HepG2 (cell line): ENCODE results near the gene HTD2. TPM values are rescaled to one million over a fixed set of nuclear protein-coding genes. Genes with fewer than 3 reads are reported as not detected.

Experiments used
- ATAC-seq: fragments of 200-7000 bp; cut with Tn5 transposase; 3 replicates; pipeline ENCODE4 v1.9.1; 2020; ENCODE audit warnings: mild to moderate bottlenecking, moderate library complexity
- BruUV-seq: library from RNA; stranded (reverse); fragments of 400-500 nt; replicated peaks from 2 replicates; lab custom pipeline; 2021; lab: Mats Ljungman, UMichigan
- CTCF ChIA-PET: fragments of 300-600 bp; formaldehyde crosslinking; extraction: SDS; loops from one replicate; lab custom pipeline; 2021; ENCODE audit warnings: low total read pairs, inconsistent platforms, low intra/inter-chr PET ratio; lab: Yijun Ruan, JAX
- POLR2A ChIA-PET: fragments of 350-600 bp; sonication (Branson Sonifier 250); formaldehyde crosslinking; loops from one replicate; lab custom pipeline; 2020; ENCODE audit warnings: antibody characterized with exemption, inconsistent platforms; lab: Yijun Ruan, JAX
- DNase-seq: peaks from one replicate; pipeline ENCODE4 v3.0.0-alpha.2; 2015; ENCODE audit warnings: low spot score
- FAIRE-seq: peaks from 3 replicates; lab custom pipeline; 2011; peaks lifted over from hg19 to GRCh38; lab: Jason Lieb, UNC
- H2AFZ ChIP-seq: one replicate; pipeline ENCODE4 v1.6.1; 2011; ENCODE audit warnings: low read length, inconsistent platforms
- H3K27ac ChIP-seq: fragments of 300-600 bp; 3 replicates; pipeline ENCODE4 v1.8.0; 2011; ENCODE audit warnings: mixed run types, mild to moderate bottlenecking, mixed read lengths, low read length, inconsistent platforms; ENCODE audit not compliant: insufficient read depth; ENCODE audit errors: extremely low read length
- H3K27me3 ChIP-seq, 2 experiments: fragments of 200-600 bp in 1 of 2; 2 replicates in 1 of 2; 3 replicates in 1 of 2; pipeline versions ENCODE4 v1.6.0 to v1.8.0; 2011; ENCODE audit warnings: low read length in 2 of 2, mild to moderate bottlenecking in 2 of 2, moderate library complexity in 2 of 2, inconsistent platforms in 1 of 2; ENCODE audit not compliant: insufficient read depth in 2 of 2, control insufficient read depth in 1 of 2
- H3K36me3 ChIP-seq, 2 experiments: fragments of 200-600 bp in 1 of 2; replicated peaks in 1 of 2; 2 replicates in 1 of 2; 3 replicates in 1 of 2; pipeline versions ENCODE4 v1.5.1 to v1.8.0; 2011; ENCODE audit warnings: low read length in 2 of 2, inconsistent platforms in 1 of 2; ENCODE audit not compliant: insufficient read depth in 2 of 2, control insufficient read depth in 1 of 2
- H3K4me1 ChIP-seq: 2 replicates; pipeline ENCODE4 v1.5.1; 2012; ENCODE audit warnings: low read length, inconsistent platforms; ENCODE audit not compliant: insufficient read depth
- H3K4me2 ChIP-seq: 2 replicates; pipeline ENCODE4 v1.6.0; 2011; ENCODE audit warnings: low read depth, low read length, inconsistent platforms
- H3K4me3 ChIP-seq, 3 experiments: fragments of 200-600 bp in 1 of 3; sonication (generic), shearing (Covaris generic) in 1 of 3; replicated peaks in 1 of 3; 2 replicates each; pipeline ENCODE4 v1.5.1; 2011 to 2016; ENCODE audit warnings: low read length in 3 of 3, inconsistent platforms in 2 of 3, low read depth in 2 of 3, mild to moderate bottlenecking in 2 of 3, control low read depth in 1 of 3, mixed read lengths in 1 of 3; ENCODE audit not compliant: insufficient read depth in 1 of 3
- H3K79me2 ChIP-seq: one replicate; pipeline ENCODE4 v1.6.1; 2011; ENCODE audit warnings: low read length, inconsistent platforms; ENCODE audit not compliant: insufficient read depth
- H3K9ac ChIP-seq: 2 replicates; pipeline ENCODE4 v1.6.0; 2011; ENCODE audit warnings: mild to moderate bottlenecking, low read depth, low read length, inconsistent platforms; ENCODE audit not compliant: insufficient read depth
- H3K9me3 ChIP-seq: 2 replicates; pipeline ENCODE4 v1.5.1; 2012; ENCODE audit warnings: mild to moderate bottlenecking, low read length
- H4K20me1 ChIP-seq: 2 replicates; pipeline ENCODE4 v1.6.0; 2011; ENCODE audit warnings: inconsistent platforms, mild to moderate bottlenecking, low read length, moderate library complexity; ENCODE audit not compliant: insufficient read depth
- CEBPB ChIP-seq: IDR thresholded peaks from 2 replicates; pipeline ENCODE4 v1.6.1; 2011; ENCODE audit warnings: low read depth, low read length, improper control_type of control experiment, borderline replicate concordance
- CEBPG ChIP-seq: IDR thresholded peaks from 2 replicates; pipeline ENCODE4 v1.6.1; 2016
- GATAD2A ChIP-seq: IDR thresholded peaks from 2 replicates; pipeline ENCODE4 v1.6.1; 2016
- MTA1 ChIP-seq: sonication (generic); formaldehyde crosslinking; IDR thresholded peaks from 2 replicates; pipeline ENCODE4 v1.4.0; 2020; ENCODE audit warnings: missing genetic modification reagents, mild to moderate bottlenecking, borderline replicate concordance
- RARG ChIP-seq: sonication (generic); formaldehyde crosslinking; IDR thresholded peaks from 2 replicates; pipeline ENCODE4 v1.4.0; 2020; ENCODE audit warnings: low read depth, mild to moderate bottlenecking, missing genetic modification reagents
- RBM22 ChIP-seq: fragments of 200-400 bp; formaldehyde crosslinking; optimal IDR thresholded peaks from 2 replicates; pipeline ENCODE3; 2017; ENCODE audit warnings: mild to moderate bottlenecking, low read length, moderate library complexity
- ZBTB1 ChIP-seq: sonication (generic); formaldehyde crosslinking; IDR thresholded peaks from 2 replicates; pipeline ENCODE4 v1.4.0; 2020; ENCODE audit warnings: missing genetic modification reagents, borderline replicate concordance
- ZNF225 ChIP-seq: sonication (generic); formaldehyde crosslinking; IDR thresholded peaks from 2 replicates; pipeline ENCODE4 v1.4.0; 2020; ENCODE audit warnings: mild to moderate bottlenecking, missing genetic modification reagents
- ZNF30 ChIP-seq: sonication (generic); formaldehyde crosslinking; IDR thresholded peaks from 2 replicates; pipeline ENCODE4 v1.5.0; 2020; ENCODE audit warnings: mild to moderate bottlenecking, missing genetic modification reagents
- ZNF460 ChIP-seq: sonication (generic); formaldehyde crosslinking; IDR thresholded peaks from 2 replicates; pipeline ENCODE4 v1.5.1; 2020; ENCODE audit warnings: missing genetic modification reagents, mild to moderate bottlenecking, borderline replicate concordance
- ZNF510 ChIP-seq: sonication (generic); formaldehyde crosslinking; IDR thresholded peaks from 2 replicates; pipeline ENCODE4 v1.4.0; 2020; ENCODE audit warnings: low read depth, mild to moderate bottlenecking, missing genetic modification reagents
- ZNF652 ChIP-seq: IDR thresholded peaks from 2 replicates; pipeline ENCODE4 v1.6.1; 2016; ENCODE audit warnings: low read depth, borderline replicate concordance
- WGBS: methylation state at CpG from one replicate; pipeline ENCODE4 v1.1.6; 2017; ENCODE audit warnings: low lambda C conversion rate; 5-methylcytosine and 5-hydroxymethylcytosine counted together
- in situ Hi-C: cut with HindIII; loops from 2 replicates; pipeline ENCODE4 v1.10.0; 2017; ENCODE audit warnings: low pct_unique_long_range_greater_than_20kb; ENCODE audit not compliant: extremely low pct_ligation_motif_present
- intact Hi-C: fragments of 100-400 bp; cut with micrococcal nuclease; formaldehyde crosslinking; loops from one replicate; pipeline ENCODE4 v1.10.0; 2022; ENCODE audit not compliant: unreplicated experiment
- polyA plus RNA-seq, 8 experiments: library from polyadenylated mRNA; depleted of rRNA in 3 of 8; stranded (reverse) in 7 of 8; unstranded in 1 of 8; fragments of >200 nt; fragmentation: Illumina TruSeq in 4 of 8; extraction: Trizol in 4 of 8; gene quantifications; 2 replicates each; pipeline versions ENCODE4 v1.2.1 to v1.2.3, GENCODE V29; 2011 to 2016; ENCODE audit warnings: low read depth in 4 of 8, missing spikeins in 1 of 8, mixed read lengths in 1 of 8; ENCODE audit not compliant: insufficient read depth in 1 of 8
- total RNA-seq, 5 experiments: library from RNA; depleted of rRNA; stranded (reverse); fragments of >200 nt; fragmentation: Illumina TruSeq; extraction: Trizol; gene quantifications; 2 replicates each; pipeline ENCODE4 v1.2.3, GENCODE V29; 2016; ENCODE audit warnings: low read depth in 1 of 5
- TF ChIP-seq, protein P1 (sequence below), 2 experiments: fragments of 450-650 bp in 1 of 2; sonication (generic) in 1 of 2; formaldehyde crosslinking; IDR thresholded peaks; 2 replicates each; pipeline versions ENCODE4 v1.5.0 to v1.8.0; 2020 to 2022; ENCODE audit warnings: mild to moderate bottlenecking in 1 of 2, missing genetic modification reagents in 1 of 2
- TF ChIP-seq, protein P2 (sequence below): sonication (generic); formaldehyde crosslinking; IDR thresholded peaks from 2 replicates; pipeline ENCODE4 v1.4.0; 2020; ENCODE audit warnings: missing genetic modification reagents, mild to moderate bottlenecking, borderline replicate concordance
- TF ChIP-seq, protein P3 (sequence below): IDR thresholded peaks from 2 replicates; pipeline ENCODE4 v1.4.0; 2020; ENCODE audit warnings: mild to moderate bottlenecking, missing genetic modification reagents

The HTD2 gene
- total and polyA plus RNA-seq, 2 of the 13 experiments (the other 11 are each of a cell fraction or from before 2014, with no cell fraction given): 8.6 to 13.7 TPM

DNA sequence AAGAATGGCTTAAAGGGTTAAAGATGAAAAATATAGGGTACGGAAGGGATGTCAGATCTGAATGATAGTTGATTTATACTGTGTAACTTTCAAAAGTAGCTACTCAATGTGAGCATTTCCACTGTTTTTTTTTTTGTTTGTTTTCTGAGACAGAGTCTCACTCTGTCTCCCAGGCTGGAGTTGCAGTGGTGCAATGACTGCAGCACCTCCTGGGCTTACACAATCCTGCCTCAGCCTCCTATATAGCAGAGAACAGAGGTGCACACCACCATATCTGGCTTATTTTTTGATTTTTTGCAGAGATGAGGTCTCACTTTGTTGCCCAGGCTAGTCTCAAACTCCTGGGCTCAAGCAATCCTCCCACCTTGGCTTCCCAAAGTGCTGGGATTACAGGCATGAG, 16.5 kb downstream of the HTD2 start:
- ATAC-seq: peak; percentile 80
- 28% methylated on average over 1 of the region's 1 CpG for WGBS

More for the DNA sequence above, 16.5 kb downstream of the HTD2 start:
- H2AFZ ChIP-seq: no peak overlapping the region
- H3K4me1 ChIP-seq: peaks cover 54% of the 10 kb centered on the region
- intact Hi-C loops (no loop called here), in situ Hi-C loops (loop anchor here (5.0 to 10.0 kb wide), 2 partner anchors 90 to 212 kb away; partner anchors contain the start of gene ACOX2)
- no peaks in the 10 kb centered on the region; the same call in 1 of the 2 replicates for H4K20me1 ChIP-seq
- no peak for TF ChIP-seq ZNF510 (CRISPR knock-in tag)
- peak; percentile 52 for TF ChIP-seq RBM22
- no peak for TF ChIP-seq ZNF30 (CRISPR knock-in tag)
- TF ChIP-seq, protein P1, sequence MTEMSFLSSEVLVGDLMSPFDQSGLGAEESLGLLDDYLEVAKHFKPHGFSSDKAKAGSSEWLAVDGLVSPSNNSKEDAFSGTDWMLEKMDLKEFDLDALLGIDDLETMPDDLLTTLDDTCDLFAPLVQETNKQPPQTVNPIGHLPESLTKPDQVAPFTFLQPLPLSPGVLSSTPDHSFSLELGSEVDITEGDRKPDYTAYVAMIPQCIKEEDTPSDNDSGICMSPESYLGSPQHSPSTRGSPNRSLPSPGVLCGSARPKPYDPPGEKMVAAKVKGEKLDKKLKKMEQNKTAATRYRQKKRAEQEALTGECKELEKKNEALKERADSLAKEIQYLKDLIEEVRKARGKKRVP (CRISPR knock-in tag; IDR thresholded peaks at IDR 0.05): peak in 1 of 2 experiments; percentile 14; a peak in 1 of 4 replicates
- peak; percentile 43; the same call in 1 of the 2 replicates for TF ChIP-seq GATAD2A
- TF ChIP-seq CEBPB: peak; percentile 91
- TF ChIP-seq CEBPG (CRISPR knock-in tag): peak; percentile 86
- no peak for TF ChIP-seq RARG (CRISPR knock-in tag)
- TF ChIP-seq, protein P2, sequence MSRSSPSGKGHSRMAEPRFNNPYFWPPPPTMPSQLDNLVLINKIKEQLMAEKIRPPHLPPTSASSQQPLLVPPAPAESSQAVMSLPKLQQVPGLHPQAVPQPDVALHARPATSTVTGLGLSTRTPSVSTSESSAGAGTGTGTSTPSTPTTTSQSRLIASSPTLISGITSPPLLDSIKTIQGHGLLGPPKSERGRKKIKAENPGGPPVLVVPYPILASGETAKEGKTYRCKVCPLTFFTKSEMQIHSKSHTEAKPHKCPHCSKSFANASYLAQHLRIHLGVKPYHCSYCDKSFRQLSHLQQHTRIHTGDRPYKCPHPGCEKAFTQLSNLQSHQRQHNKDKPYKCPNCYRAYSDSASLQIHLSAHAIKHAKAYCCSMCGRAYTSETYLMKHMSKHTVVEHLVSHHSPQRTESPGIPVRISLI (CRISPR knock-in tag): peak; percentile 82
- peak; percentile 87; the same call in 1 of the 2 replicates for TF ChIP-seq ZNF460 (CRISPR knock-in tag)
- TF ChIP-seq, protein P3, sequence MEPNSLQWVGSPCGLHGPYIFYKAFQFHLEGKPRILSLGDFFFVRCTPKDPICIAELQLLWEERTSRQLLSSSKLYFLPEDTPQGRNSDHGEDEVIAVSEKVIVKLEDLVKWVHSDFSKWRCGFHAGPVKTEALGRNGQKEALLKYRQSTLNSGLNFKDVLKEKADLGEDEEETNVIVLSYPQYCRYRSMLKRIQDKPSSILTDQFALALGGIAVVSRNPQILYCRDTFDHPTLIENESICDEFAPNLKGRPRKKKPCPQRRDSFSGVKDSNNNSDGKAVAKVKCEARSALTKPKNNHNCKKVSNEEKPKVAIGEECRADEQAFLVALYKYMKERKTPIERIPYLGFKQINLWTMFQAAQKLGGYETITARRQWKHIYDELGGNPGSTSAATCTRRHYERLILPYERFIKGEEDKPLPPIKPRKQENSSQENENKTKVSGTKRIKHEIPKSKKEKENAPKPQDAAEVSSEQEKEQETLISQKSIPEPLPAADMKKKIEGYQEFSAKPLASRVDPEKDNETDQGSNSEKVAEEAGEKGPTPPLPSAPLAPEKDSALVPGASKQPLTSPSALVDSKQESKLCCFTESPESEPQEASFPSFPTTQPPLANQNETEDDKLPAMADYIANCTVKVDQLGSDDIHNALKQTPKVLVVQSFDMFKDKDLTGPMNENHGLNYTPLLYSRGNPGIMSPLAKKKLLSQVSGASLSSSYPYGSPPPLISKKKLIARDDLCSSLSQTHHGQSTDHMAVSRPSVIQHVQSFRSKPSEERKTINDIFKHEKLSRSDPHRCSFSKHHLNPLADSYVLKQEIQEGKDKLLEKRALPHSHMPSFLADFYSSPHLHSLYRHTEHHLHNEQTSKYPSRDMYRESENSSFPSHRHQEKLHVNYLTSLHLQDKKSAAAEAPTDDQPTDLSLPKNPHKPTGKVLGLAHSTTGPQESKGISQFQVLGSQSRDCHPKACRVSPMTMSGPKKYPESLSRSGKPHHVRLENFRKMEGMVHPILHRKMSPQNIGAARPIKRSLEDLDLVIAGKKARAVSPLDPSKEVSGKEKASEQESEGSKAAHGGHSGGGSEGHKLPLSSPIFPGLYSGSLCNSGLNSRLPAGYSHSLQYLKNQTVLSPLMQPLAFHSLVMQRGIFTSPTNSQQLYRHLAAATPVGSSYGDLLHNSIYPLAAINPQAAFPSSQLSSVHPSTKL (CRISPR knock-in tag): 0 out of 2 replicates have a peak, but pooled peaks have one; percentile 28
- no peak for TF ChIP-seq ZBTB1 (CRISPR knock-in tag)
- TF ChIP-seq MTA1 (CRISPR knock-in tag): no peak
- TF ChIP-seq ZNF652 (CRISPR knock-in tag): peak; percentile 68
- no peak for TF ChIP-seq ZNF225 (CRISPR knock-in tag)
- no peak overlapping the region for H3K4me3 ChIP-seq
- CTCF ChIA-PET: no interaction called here
- FAIRE-seq: no peak
- H3K36me3 ChIP-seq: peaks cover 3 to 9% of the 10 kb centered on the region in 2 experiments; a peak in 1 of 5 replicates
- BruUV-seq: no TSS peak
- H3K4me2 ChIP-seq: no peak overlapping the region
- H3K27me3 ChIP-seq: no peaks in the 10 kb centered on the region
- no peak overlapping the region for H3K9ac ChIP-seq
- peak; percentile 54 for DNase-seq
- POLR2A ChIA-PET: interaction anchor here (0.6 to 1.4 kb wide), 2 partner anchors 11 to 215 kb away, joined by 3 to 4 read pairs; partner anchors contain the start of gene ACOX2
- no peaks in the 10 kb centered on the region for H3K79me2 ChIP-seq
- H3K9me3 ChIP-seq: no peaks in the 10 kb centered on the region
- H3K27ac ChIP-seq: no peak overlapping the region
